ENCODE results near the gene MSH5. TPM values are rescaled to one million over a fixed set of nuclear protein-coding genes. Genes with fewer than 3 reads are reported as not detected.

The MSH5 gene
- total and polyA plus RNA-seq, 2 of the 13 experiments (the other 11 are each of a cell fraction or from before 2014, with no cell fraction given), result 10.2 to 38.7 TPM

- 0 out of 2 replicates have a peak, but pooled peaks have one; percentile 19 for TF ChIP-seq ZNF513 (CRISPR knock-in tag; conservative IDR thresholded peaks at IDR 0.05)
- TF ChIP-seq ZBTB25 (CRISPR knock-in tag; IDR thresholded peaks at IDR 0.05), result peak; percentile 81
- peak; percentile 66 for TF ChIP-seq POLR2AphosphoS5 (IDR thresholded peaks at IDR 0.05; ENCODE audit: low read depth, low read length)
- peak; percentile 83 for TF ChIP-seq TMF1 (CRISPR knock-in tag; IDR thresholded peaks at IDR 0.05; ENCODE audit: low read depth)
- TF ChIP-seq CEBPB (IDR thresholded peaks at IDR 0.05; ENCODE audit: borderline replicate concordance, low read depth, low read length), result peak; percentile 96
- no peak for TF ChIP-seq DBP (CRISPR knock-in tag; IDR thresholded peaks at IDR 0.05; ENCODE audit: not compliant biosample characterization)
- peak; percentile 94 for TF ChIP-seq HDAC2 (CRISPR knock-in tag; IDR thresholded peaks at IDR 0.05)
- peak; percentile 91 for TF ChIP-seq MED1 (CRISPR knock-in tag; IDR thresholded peaks at IDR 0.05)
- TF ChIP-seq ZFP1 (CRISPR knock-in tag; IDR thresholded peaks at IDR 0.05), result peak; percentile 46
- no peak for TF ChIP-seq TEAD2 (CRISPR knock-in tag; IDR thresholded peaks at IDR 0.05)
- TF ChIP-seq AGO1 (IDR thresholded peaks at IDR 0.05; ENCODE audit: low read depth, low read length, poor library complexity, severe bottlenecking), result no peak
- peak; percentile 89 for TF ChIP-seq FOXO1 (CRISPR knock-in tag; IDR thresholded peaks at IDR 0.05)
- no peak for TF ChIP-seq PCBP2 (optimal IDR thresholded peaks at IDR 0.05; ENCODE audit: low read depth, low read length, poor library complexity, severe bottlenecking)
- 0 out of 2 replicates have a peak, but pooled peaks have one; percentile 28 for TF ChIP-seq ZNF740 (CRISPR knock-in tag; IDR thresholded peaks at IDR 0.05)
- TF ChIP-seq ZNF589 (CRISPR knock-in tag; conservative IDR thresholded peaks at IDR 0.05), result peak; percentile 46; the same call in 1 of the 2 replicates
- peak; percentile 87; the same call in 1 of the 2 replicates for TF ChIP-seq IKZF5 (CRISPR knock-in tag; IDR thresholded peaks at IDR 0.05)
- TF ChIP-seq PAWR (CRISPR knock-in tag; IDR thresholded peaks at IDR 0.05; ENCODE audit: borderline replicate concordance), result no peak
- peak; percentile 20; the same call in 1 of the 2 replicates for TF ChIP-seq ZGPAT (CRISPR knock-in tag; IDR thresholded peaks at IDR 0.05)
- no peak for TF ChIP-seq SP4 (CRISPR knock-in tag; IDR thresholded peaks at IDR 0.05)
- peak; percentile 28; the same call in 1 of the 2 replicates for TF ChIP-seq ZNF264 (CRISPR knock-in tag; IDR thresholded peaks at IDR 0.05)
- TF ChIP-seq ATF7-NPFF (CRISPR knock-in tag; IDR thresholded peaks at IDR 0.05; ENCODE audit: low read depth), result 0 out of 2 replicates have a peak, but pooled peaks have one; percentile 8
- TF ChIP-seq NR2F6 (IDR thresholded peaks at IDR 0.05), result peak; percentile 69; the same call in 1 of the 2 replicates
- TF ChIP-seq NR2F6 (CRISPR knock-in tag; IDR thresholded peaks at IDR 0.05), result peak; percentile 76
Measured at GRCh38 chr6:31737991-31738979, 1.5 kb upstream of the MSH5 start (continued).

All from HepG2 (cell line).